Activated CD4-positive, alpha-beta T cell treated with anti-CD3 and anti-CD28 coated beads for 1 hour (primary cell): ENCODE data around the gene TP53AIP1.

Source experiments
- DNase-seq: peaks from one replicate; pipeline ENCODE4 v3.0.0-alpha.2; 2020

The TP53AIP1 gene

GRCh38 chr11:128942272-128942612 lies 429 bp downstream of the TP53AIP1 start:
- no peak for DNase-seq

GRCh38 chr11:128941573-128942271 lies 949 bp downstream of the TP53AIP1 start:
- DNase-seq: no peak

- DNase-seq: no peak
Measured at GRCh38 chr11:128941110-128941509, 1.6 kb downstream of the TP53AIP1 start.

- no peak for DNase-seq
Measured at GRCh38 chr11:128940603-128941002, 2.1 kb downstream of the TP53AIP1 start.

- no peak for DNase-seq
Measured at GRCh38 chr11:128940156-128940555, 2.5 kb downstream of the TP53AIP1 start.

GRCh38 chr11:128939591-128939990 lies 3.1 kb downstream of the TP53AIP1 start:
- DNase-seq: no peak

GRCh38 chr11:128938156-128938885 lies 4.3 kb downstream of the TP53AIP1 start:
- DNase-seq: no peak

GRCh38 chr11:128937480-128937879 lies 5.2 kb downstream of the TP53AIP1 start:
- no peak for DNase-seq

- no peak for DNase-seq
Measured at GRCh38 chr11:128936606-128937251, 5.9 kb downstream of the TP53AIP1 start.

- DNase-seq: no peak
Measured at GRCh38 chr11:128934926-128935325, 7.7 kb downstream of the TP53AIP1 start.

GRCh38 chr11:128934351-128934750 lies 8.3 kb downstream of the TP53AIP1 start:
- no peak for DNase-seq

GRCh38 chr11:128933481-128934178 lies 9.0 kb downstream of the TP53AIP1 start:
- DNase-seq: no peak

GRCh38 chr11:128931668-128932067 lies 11.0 kb downstream of the TP53AIP1 start:
- DNase-seq: no peak

- no peak for DNase-seq
Measured at GRCh38 chr11:128931066-128931465, 11.6 kb downstream of the TP53AIP1 start.

GRCh38 chr11:128929991-128930390 lies 12.7 kb downstream of the TP53AIP1 start:
- DNase-seq: no peak

- DNase-seq: no peak
Measured at GRCh38 chr11:128929468-128929867, 13.2 kb downstream of the TP53AIP1 start.

- DNase-seq: no peak
Measured at GRCh38 chr11:128928400-128928799, 14.3 kb downstream of the TP53AIP1 start.

GRCh38 chr11:128927683-128928336 lies 14.9 kb downstream of the TP53AIP1 start:
- no peak for DNase-seq

- no peak for DNase-seq
Measured at GRCh38 chr11:128927108-128927461, 15.6 kb downstream of the TP53AIP1 start.

- DNase-seq: no peak
Measured at GRCh38 chr11:128926437-128927107, 16.1 kb downstream of the TP53AIP1 start.

GRCh38 chr11:128926000-128926399 lies 16.7 kb downstream of the TP53AIP1 start:
- no peak for DNase-seq

- no peak for DNase-seq
Measured at GRCh38 chr11:128925250-128925600, 17.4 kb downstream of the TP53AIP1 start.
